HEK293 (cell line): Measurements from ENCODE around the gene ADAM17.

Experiments used
- CTCF ChIA-PET: fragments of 350-600 bp; formaldehyde crosslinking; extraction: SDS; loops from one replicate; lab custom pipeline; 2021; ENCODE audit warnings: antibody characterized with exemption; lab: Yijun Ruan, JAX
- POLR2A ChIA-PET: fragments of 300-600 bp; formaldehyde crosslinking; extraction: SDS; loops from one replicate; lab custom pipeline; 2020; ENCODE audit warnings: antibody characterized with exemption, inconsistent platforms; lab: Yijun Ruan, JAX
- H3K27ac ChIP-seq: fragments of 200-500 bp; sonication (Bioruptor generic); 2 replicates; pipeline ENCODE4 v1.5.1; 2014; ENCODE audit warnings: low read depth, low read length, control low read depth, inconsistent platforms; ENCODE audit errors: extremely low read depth
- H3K36me3 ChIP-seq, 2 experiments: fragments of 200-500 bp in 1 of 2; sonication (Bioruptor generic) in 1 of 2; 1 replicate in 1 of 2; 2 replicates in 1 of 2; pipeline ENCODE4 v1.5.1; 2014 to 2017; ENCODE audit warnings: inconsistent platforms in 2 of 2, low read length in 2 of 2; ENCODE audit not compliant: control insufficient read depth in 2 of 2, insufficient read depth in 1 of 2
- H3K4me1 ChIP-seq: fragments of 200-500 bp; sonication (Bioruptor generic); 2 replicates; pipeline ENCODE4 v1.5.1; 2014; ENCODE audit warnings: mild to moderate bottlenecking, low read length, inconsistent platforms; ENCODE audit not compliant: control insufficient read depth, insufficient read depth
- H3K4me3 ChIP-seq: 2 replicates; pipeline ENCODE4 v1.5.1; 2011; ENCODE audit warnings: low read depth, mild to moderate bottlenecking, control low read depth, low read length, moderate library complexity
- H3K9me3 ChIP-seq: fragments of 200-500 bp; sonication (Bioruptor generic); 2 replicates; pipeline ENCODE4 v1.5.1; 2014; ENCODE audit warnings: low read depth, low read length, inconsistent platforms; ENCODE audit not compliant: control insufficient read depth, insufficient read depth
- INSM2 ChIP-seq: fragments of 450-650 bp; formaldehyde crosslinking; IDR thresholded peaks from 2 replicates; pipeline ENCODE4 v1.5.1; 2016; ENCODE audit warnings: missing biosample characterization, missing genetic modification characterization
- KLF1 ChIP-seq: fragments of 450-650 bp; formaldehyde crosslinking; IDR thresholded peaks from 2 replicates; pipeline ENCODE4 v1.5.1; 2016; ENCODE audit warnings: missing biosample characterization, missing genetic modification characterization
- KLF7 ChIP-seq: fragments of 450-650 bp; formaldehyde crosslinking; IDR thresholded peaks from 2 replicates; pipeline ENCODE4 v1.5.1; 2016; ENCODE audit warnings: missing biosample characterization, missing genetic modification characterization, borderline replicate concordance
- MYNN ChIP-seq: fragments of 450-650 bp; formaldehyde crosslinking; IDR thresholded peaks from 2 replicates; pipeline ENCODE4 v1.5.1; 2016; ENCODE audit warnings: missing biosample characterization, missing genetic modification characterization, borderline replicate concordance
- PBX3 ChIP-seq: sonication (generic); formaldehyde crosslinking; IDR thresholded peaks from 2 replicates; pipeline ENCODE4 v1.8.1; 2022; ENCODE audit warnings: mild to moderate bottlenecking, moderate library complexity, missing genetic modification reagents
- SCRT2 ChIP-seq: fragments of 450-650 bp; formaldehyde crosslinking; IDR thresholded peaks from 2 replicates; pipeline ENCODE4 v1.5.1; 2016; ENCODE audit warnings: missing biosample characterization, missing genetic modification characterization
- YY2 ChIP-seq: fragments of 450-650 bp; formaldehyde crosslinking; IDR thresholded peaks from 2 replicates; pipeline ENCODE4 v1.5.1; 2016; ENCODE audit warnings: missing biosample characterization, missing genetic modification characterization
- ZFP41 ChIP-seq: fragments of 450-650 bp; formaldehyde crosslinking; IDR thresholded peaks from 2 replicates; pipeline ENCODE4 v1.5.1; 2016; ENCODE audit warnings: missing biosample characterization, missing genetic modification characterization, borderline replicate concordance
- ZNF114 ChIP-seq: fragments of 450-650 bp; formaldehyde crosslinking; IDR thresholded peaks from 2 replicates; pipeline ENCODE4 v1.5.0; 2017; ENCODE audit warnings: missing biosample characterization, missing genetic modification characterization
- ZNF140 ChIP-seq: fragments of 450-650 bp; formaldehyde crosslinking; IDR thresholded peaks from 2 replicates; pipeline ENCODE4 v1.5.1; 2016; ENCODE audit warnings: missing biosample characterization, missing genetic modification characterization
- ZNF266 ChIP-seq: fragments of 450-650 bp; formaldehyde crosslinking; IDR thresholded peaks from 2 replicates; pipeline ENCODE4 v1.5.1; 2016; ENCODE audit warnings: missing biosample characterization, missing genetic modification characterization, low read depth
- ZNF280D ChIP-seq: fragments of 450-650 bp; formaldehyde crosslinking; IDR thresholded peaks from 2 replicates; pipeline ENCODE4 v1.5.1; 2016; ENCODE audit warnings: missing biosample characterization, missing genetic modification characterization
- ZNF350 ChIP-seq: fragments of 450-650 bp; formaldehyde crosslinking; IDR thresholded peaks from 2 replicates; pipeline ENCODE4 v1.5.0; 2017; ENCODE audit warnings: missing biosample characterization, mild to moderate bottlenecking, missing genetic modification characterization
- ZNF544 ChIP-seq: fragments of 450-650 bp; formaldehyde crosslinking; IDR thresholded peaks from 2 replicates; pipeline ENCODE4 v1.5.0; 2017; ENCODE audit warnings: missing biosample characterization, missing genetic modification characterization
- ZNF610 ChIP-seq: fragments of 450-650 bp; formaldehyde crosslinking; IDR thresholded peaks from 2 replicates; pipeline ENCODE4 v1.5.1; 2016; ENCODE audit warnings: missing biosample characterization, missing genetic modification characterization, borderline replicate concordance
- ZNF624 ChIP-seq: fragments of 450-650 bp; formaldehyde crosslinking; IDR thresholded peaks from 2 replicates; pipeline ENCODE4 v1.5.1; 2017; ENCODE audit warnings: missing biosample characterization, missing genetic modification characterization
- ZNF658 ChIP-seq: fragments of 450-650 bp; formaldehyde crosslinking; IDR thresholded peaks from 2 replicates; pipeline ENCODE4; 2016; ENCODE audit warnings: missing biosample characterization, missing genetic modification characterization
- ZNF670 ChIP-seq: fragments of 450-650 bp; formaldehyde crosslinking; IDR thresholded peaks from 2 replicates; pipeline ENCODE4 v1.5.1; 2016; ENCODE audit warnings: missing biosample characterization, missing genetic modification characterization, low read depth
- ZNF792 ChIP-seq: fragments of 450-650 bp; formaldehyde crosslinking; IDR thresholded peaks from 2 replicates; pipeline ENCODE4 v1.5.1; 2016; ENCODE audit warnings: missing biosample characterization, missing genetic modification characterization
- ZNF837 ChIP-seq: fragments of 450-650 bp; formaldehyde crosslinking; IDR thresholded peaks from 2 replicates; pipeline ENCODE4 v1.5.1; 2016; ENCODE audit warnings: missing biosample characterization, missing genetic modification characterization

ADAM17 gene

GRCh38 chr2:9472511-9472910 lies 83.1 kb downstream of the ADAM17 start (continued):
- no peak for TF ChIP-seq ZNF266
- no peak for TF ChIP-seq PBX3 (CRISPR knock-in tag)
- no peak for TF ChIP-seq ZNF114

GRCh38 chr2:9471206-9471605 lies 84.4 kb downstream of the ADAM17 start:
- H3K9me3 ChIP-seq = no peaks in the 10 kb centered on the region
- ChIA-PET CTCF (no interaction called here), POLR2A (interaction anchor here (0.7 kb wide), 1 partner anchor 1170 kb away, joined by 6 read pairs; no protein-coding TSS in a partner anchor)
- peaks cover 8 to 63% of the 10 kb centered on the region in 2 experiments for H3K36me3 ChIP-seq
- no peaks in the 10 kb centered on the region; the same call in 1 of the 2 replicates for H3K4me1 ChIP-seq
- no peak overlapping the region for H3K4me3 ChIP-seq
- TF ChIP-seq ZNF350 (tag by site-specific recombination) = no peak
- TF ChIP-seq MYNN (tag by site-specific recombination) = no peak
- TF ChIP-seq SCRT2 (tag by site-specific recombination) = peak; percentile 77
- no peak for TF ChIP-seq YY2 (tag by site-specific recombination)
- no peak overlapping the region for H3K27ac ChIP-seq

- Histone ChIP-seq H3K27ac (no peak overlapping the region), H3K4me1 (no peaks in the 10 kb centered on the region), H3K9me3 (no peaks in the 10 kb centered on the region), H3K4me3 (no peak overlapping the region), H3K36me3 (peaks cover 18 to 76% of the 10 kb centered on the region in 2 experiments)
- TF ChIP-seq ZNF792 (tag by site-specific recombination) (no peak), ZNF624 (tag by site-specific recombination) (no peak), KLF7 (tag by site-specific recombination) (no peak), ZNF280D (tag by site-specific recombination) (no peak), ZNF544 (tag by site-specific recombination) (no peak), ZNF837 (tag by site-specific recombination) (no peak), INSM2 (tag by site-specific recombination) (no peak), ZNF670 (tag by site-specific recombination) (no peak), ZFP41 (tag by site-specific recombination) (no peak), ZNF610 (tag by site-specific recombination) (no peak), ZNF658 (tag by site-specific recombination) (no peak), KLF1 (tag by site-specific recombination) (no peak), ZNF140 (no peak)
- CTCF ChIA-PET = no interaction called here
- POLR2A ChIA-PET = interaction anchor here (0.8 kb wide), 1 partner anchor 166 kb away, joined by 5 read pairs; no protein-coding TSS in a partner anchor
These were observed 87.9 kb downstream of the ADAM17 start for GRCh38 chr2:9467687-9468086.
